Measurements from ENCODE around the gene FSTL4.
"Not testable (repeated sequence)": the region's sequence is repeated elsewhere in the genome, so short reads cannot be mapped to it uniquely, and the experiment has no call there.

The FSTL4 gene

DNA sequence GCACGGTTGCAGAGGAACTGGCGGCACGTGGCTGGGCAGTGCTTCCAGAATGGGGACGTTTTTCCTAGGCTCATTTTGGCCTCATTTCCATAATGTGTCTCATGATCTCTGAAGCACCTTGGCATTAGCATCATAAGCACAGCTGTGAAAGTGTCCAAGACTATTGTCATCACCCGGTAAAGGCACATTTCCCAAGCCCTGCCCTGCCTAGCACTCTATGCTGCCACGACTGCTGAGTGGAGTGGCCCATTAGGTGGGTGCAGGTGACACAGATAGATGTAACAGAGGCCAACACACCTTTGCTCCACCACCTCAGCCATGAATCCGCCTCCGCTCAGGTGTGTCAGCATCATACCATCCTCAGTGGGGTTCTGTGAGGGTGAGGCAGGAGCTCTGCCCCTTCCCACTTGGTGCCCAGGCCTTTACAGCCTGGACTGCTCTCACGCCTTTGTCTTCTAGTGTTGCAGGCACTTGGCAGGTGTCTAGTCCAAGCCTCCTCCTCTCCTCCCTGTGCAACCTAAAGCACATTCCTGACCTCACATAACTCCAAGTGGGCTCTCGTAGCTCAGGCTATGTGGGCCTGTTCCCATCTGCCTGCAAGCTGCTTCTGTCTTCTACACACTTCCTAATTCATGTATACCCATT is 213.0 kb downstream of the FSTL4 start:
- no peak for DNase-seq

DNA sequence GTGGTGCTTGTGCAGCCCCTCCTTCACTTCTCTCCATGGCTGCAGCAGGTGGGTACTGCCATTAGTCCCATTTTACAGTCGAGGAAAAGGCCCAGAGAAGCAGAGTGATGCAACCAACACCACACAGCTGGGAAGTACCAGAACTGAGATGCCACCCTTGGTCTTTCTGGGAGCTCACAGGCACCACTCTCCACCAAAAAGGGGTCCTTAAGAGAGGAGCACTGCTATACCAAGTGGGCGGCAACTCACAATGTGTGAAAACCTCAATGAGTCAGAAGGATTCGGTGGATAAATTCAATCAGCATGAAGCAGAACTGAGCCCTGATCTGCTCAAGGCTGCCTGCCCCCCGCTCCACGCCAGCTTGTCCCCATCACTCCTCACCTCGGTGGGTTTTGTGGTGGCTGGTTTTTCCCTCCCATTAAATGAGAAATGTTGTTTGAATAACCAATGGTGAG is 213.7 kb downstream of the FSTL4 start:
- no peak for DNase-seq

GRCh38 chr5:133397990-133398645 is 214.2 kb downstream of the FSTL4 start:
- DNase-seq = no peak

- no peak for DNase-seq
These were observed 215.0 kb downstream of the FSTL4 start for GRCh38 chr5:133397348-133397747.

- DNase-seq = no peak
These were observed 215.5 kb downstream of the FSTL4 start for GRCh38 chr5:133396814-133397213.

DNA sequence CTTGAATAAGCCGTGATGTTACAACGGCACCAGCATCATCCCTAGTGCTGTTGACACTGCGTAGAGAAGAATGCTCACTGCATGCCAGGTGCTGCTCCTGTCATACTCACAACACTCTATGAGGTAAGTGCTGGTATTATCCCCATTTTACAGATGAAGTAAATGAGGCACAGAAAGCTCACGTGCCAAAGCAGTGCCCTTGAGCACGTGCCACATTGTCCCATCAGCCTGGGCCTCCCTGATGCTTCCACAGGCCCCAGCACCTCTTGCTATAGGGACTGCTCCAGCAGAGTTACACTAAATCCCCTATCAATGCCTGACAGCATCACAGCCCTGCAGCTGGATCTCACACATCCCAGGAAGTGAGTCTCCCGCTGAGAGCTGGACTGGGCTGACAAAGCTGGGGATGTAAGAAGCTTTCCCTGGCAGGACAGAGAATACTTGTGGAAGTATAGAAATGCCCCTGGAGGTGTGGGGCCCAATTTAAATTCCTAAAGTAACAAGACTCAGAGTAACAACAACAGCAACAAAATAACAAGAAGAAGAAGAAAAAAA is 216.1 kb downstream of the FSTL4 start:
- DNase-seq = no peak

- not testable (repeated sequence) for DNase-seq
These were observed 217.1 kb downstream of the FSTL4 start for GRCh38 chr5:133395207-133395606.

- DNase-seq = not testable (repeated sequence)
These were observed 217.9 kb downstream of the FSTL4 start for GRCh38 chr5:133394477-133394817.

GRCh38 chr5:133393776-133394476 is 218.4 kb downstream of the FSTL4 start:
- no peak for DNase-seq

DNA sequence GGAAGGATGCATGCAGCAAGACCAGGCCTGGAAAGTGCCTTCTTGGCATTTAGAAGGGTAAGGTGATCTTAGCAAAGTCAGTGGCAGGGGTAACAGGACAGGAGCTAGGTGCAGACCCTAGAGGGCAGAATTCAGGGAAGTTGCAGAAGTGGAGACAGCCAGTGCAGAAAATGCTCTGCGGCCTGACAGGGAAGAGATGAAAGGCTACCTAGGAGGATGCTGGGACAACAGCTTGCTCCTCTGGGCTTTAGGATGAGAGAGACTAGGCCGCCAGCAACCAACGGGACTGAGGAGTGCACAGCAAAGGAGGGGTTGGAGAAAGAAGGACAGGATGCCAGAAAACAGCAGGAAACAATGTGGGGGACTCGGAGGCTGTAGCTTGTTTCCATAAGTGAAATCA is 219.9 kb downstream of the FSTL4 start:
- no peak for DNase-seq

GRCh38 chr5:133391354-133392136 is 220.8 kb downstream of the FSTL4 start:
- DNase-seq = no peak

DNA sequence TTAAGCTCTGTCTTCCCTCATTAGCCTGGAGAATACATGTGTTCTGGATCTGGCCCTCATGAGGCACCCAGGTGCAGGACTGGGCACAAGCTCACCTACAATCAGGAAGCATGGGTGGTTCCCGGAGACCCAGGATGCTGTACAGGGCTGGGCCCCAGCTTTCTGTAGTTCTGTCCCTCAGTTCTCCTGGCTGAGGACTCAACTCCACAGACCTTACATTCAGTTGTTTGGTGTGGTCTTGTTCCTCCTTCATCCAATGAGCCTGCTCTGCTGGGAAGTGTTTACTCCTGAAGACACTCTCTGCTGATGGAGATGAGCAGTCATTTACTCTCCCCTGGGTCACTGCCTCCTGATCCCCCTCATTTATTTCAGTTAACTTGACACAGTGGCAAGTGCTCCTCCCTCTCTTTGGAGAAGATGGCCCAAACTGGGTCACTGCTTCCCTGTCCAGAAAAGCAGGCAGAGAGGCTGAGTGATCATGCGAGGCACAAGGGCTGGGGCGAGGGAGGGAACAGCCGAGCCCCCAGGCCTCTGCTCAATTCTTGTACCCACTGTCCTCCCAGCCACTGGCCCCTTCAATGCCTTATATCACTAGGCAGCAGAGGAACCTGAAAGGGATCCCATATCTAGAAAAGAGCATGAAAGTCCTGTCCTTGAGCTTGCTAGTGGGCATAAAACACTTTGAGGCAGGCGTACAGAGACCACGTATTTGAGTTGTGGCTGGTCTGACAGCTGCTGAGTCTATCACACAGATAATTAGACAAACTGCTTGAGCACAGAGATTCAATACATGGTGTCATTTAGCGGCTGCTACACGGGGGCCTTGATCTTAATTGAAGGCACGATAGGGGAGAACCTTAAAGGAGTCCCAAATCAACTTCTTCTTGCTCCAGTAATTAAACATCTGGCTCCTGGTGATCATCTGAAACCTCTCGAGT is 221.7 kb downstream of the FSTL4 start:
- DNase-seq = no peak

DNA sequence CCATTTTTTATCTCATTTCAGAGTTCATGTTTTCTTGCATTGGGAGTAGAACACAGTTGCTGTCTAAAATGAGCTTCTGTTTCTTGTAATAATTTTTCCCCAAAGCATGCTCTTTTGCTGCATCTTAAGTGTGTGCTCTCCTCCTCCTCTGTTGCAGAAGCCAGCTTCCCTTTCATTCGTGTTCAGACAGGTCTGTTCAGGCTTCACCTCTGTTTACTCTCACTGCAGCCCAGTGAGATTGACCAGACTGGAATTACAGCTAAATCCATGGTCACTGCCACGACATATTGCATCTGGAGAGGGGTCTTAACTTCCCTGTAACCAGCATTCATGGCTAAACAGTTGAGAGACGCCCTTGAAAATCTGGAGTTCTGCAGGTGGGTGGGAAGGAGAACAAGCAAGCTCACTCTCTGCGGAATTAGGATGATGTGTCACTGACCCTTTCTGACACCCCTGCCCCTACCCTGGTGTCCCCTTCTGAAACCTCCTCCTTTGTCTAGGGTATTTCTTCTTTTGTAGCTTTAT is 223.2 kb downstream of the FSTL4 start:
- DNase-seq = no peak

GRCh38 chr5:133387621-133388020 is 224.7 kb downstream of the FSTL4 start:
- DNase-seq = no peak

- DNase-seq = no peak
These were observed 225.2 kb downstream of the FSTL4 start for GRCh38 chr5:133387091-133387490.

DNA sequence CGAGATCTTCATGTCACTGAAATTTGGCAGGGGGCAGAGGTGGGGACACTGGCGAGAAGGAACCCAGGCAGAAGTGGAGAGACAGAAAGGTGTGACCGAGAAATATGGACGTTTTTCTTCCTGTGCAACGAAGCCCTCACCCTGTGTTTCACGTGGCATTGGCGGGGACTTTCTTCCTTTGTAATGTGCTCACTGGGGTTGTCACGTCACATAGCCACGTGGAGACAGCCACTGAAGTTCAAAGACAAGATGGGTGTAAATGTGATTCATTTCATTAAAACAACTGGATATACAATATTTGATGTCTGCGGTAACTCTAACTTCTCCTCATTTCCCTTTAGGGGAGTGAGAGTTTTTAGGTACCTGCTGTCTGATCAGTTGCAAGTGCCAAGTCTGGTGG is 225.7 kb downstream of the FSTL4 start:
- DNase-seq = no peak

DNA sequence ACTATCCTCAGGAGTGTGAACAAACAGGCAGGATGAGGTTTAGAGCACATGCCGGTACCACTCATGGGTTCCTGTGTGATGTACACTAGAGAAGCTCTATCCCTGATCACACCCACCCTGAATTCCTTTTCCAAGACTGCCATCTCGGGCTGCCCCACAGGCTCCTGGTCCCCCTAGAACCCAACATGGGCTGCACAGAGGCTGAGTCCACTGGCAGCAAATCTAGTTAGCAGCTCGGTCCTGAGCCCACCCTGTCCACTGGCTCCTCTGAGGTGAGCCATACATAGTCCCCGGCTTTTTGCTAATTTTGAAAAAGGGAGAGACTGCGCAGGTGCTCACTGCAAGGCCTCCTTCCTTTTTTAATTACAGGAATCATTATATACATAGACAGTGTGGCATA is 227.0 kb downstream of the FSTL4 start:
- DNase-seq = no peak

GRCh38 chr5:133384903-133385302 is 227.4 kb downstream of the FSTL4 start:
- DNase-seq = no peak

DNA sequence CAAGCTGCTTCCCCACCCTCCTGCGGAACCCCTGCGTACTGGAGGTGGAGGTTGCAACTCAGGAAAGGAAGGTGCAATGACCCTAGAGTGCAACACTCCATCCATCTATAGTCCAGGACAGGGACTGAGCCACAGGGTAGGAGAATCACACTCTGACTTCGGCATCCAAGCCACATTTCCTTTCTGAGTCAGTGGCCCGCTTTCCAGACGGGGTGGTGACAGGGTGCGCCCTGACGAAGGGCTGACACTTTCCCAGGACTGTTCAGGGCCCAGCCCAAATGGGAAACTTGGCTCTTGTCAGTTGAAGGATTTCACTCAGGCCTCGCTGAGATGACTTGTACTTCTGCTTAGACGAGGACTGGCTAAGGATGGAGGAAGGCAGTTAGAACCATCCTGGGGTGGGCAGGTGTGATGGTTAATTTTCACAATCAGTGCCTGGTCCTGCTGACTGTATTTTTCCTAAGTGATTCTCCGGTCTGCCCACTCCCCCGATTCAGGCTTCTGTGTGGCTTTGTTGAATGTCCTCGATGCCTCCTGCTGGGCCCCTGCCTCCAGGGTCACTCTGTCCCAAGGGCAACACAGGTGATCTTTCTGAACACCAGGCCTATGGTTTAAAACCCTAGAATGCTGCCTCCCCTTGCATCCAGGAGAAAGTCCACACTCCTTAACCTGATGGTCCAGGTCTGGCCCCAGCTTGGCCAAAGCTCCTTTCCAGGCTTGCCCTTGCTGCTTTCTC is 228.1 kb downstream of the FSTL4 start:
- no peak for DNase-seq

DNA sequence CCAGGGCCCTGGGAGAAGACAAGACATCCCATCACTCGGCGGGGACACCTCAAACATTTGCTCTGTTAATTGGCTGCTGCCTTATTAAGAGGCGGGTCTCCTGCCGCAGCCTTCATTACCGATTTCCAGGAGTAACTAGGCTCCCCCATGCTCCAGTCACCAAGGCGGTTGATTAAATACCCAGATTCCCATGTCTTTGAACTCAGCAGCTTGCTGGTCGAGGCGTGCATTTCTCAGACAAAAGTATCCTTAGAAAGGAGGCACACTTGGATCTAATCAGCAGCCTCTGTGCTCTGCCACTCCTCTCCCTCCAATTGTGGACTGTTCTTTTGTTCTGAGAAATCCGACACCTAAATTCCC is 228.8 kb downstream of the FSTL4 start:
- no peak for DNase-seq
